Upper lobe of left lung (tissue), 6 donors: ENCODE measurements around the gene PITPNM3. TPM values are rescaled to one million over a fixed set of nuclear protein-coding genes. Genes with fewer than 3 reads are reported as not detected.

Experiments used
- ATAC-seq, 2 donors: fragments of 200-7000 bp; cut with Tn5 transposase; one replicate each; pipeline ENCODE4 v1.9.1; 2022; ENCODE audit warnings: mild to moderate bottlenecking in 2 of 2, moderate library complexity in 2 of 2; ENCODE audit not compliant: low FRiP score in 2 of 2
- DNase-seq, 2 donors: peaks; one replicate each; pipeline ENCODE4 v3.0.0-alpha.2; 2019 to 2020
- H3K27ac ChIP-seq, 4 donors: fragments of 200-600 bp; sonication (generic); one replicate each; pipeline ENCODE4 v1.5.1; 2016 to 2019
- H3K27me3 ChIP-seq, 4 donors: fragments of 200-600 bp; sonication (generic); one replicate each; pipeline ENCODE4 v1.5.1; 2017 to 2019
- H3K36me3 ChIP-seq, 4 donors: fragments of 200-600 bp; sonication (generic); one replicate each; pipeline ENCODE4 v1.5.1; 2016 to 2019
- H3K4me1 ChIP-seq, 4 donors: fragments of 200-600 bp; sonication (generic); one replicate each; pipeline ENCODE4 v1.5.1; 2018 to 2019
- H3K4me3 ChIP-seq, 4 donors: fragments of 200-600 bp; sonication (generic); one replicate each; pipeline ENCODE4 v1.5.1; 2017 to 2019; ENCODE audit warnings: mild to moderate bottlenecking in 2 of 4, moderate library complexity in 1 of 4
- H3K9me3 ChIP-seq, 4 donors: fragments of 200-600 bp; sonication (generic); one replicate each; pipeline ENCODE4 v1.5.1; 2018 to 2019
- EP300 ChIP-seq, 4 donors: sonication (generic); formaldehyde crosslinking; IDR thresholded peaks; one replicate each; pipeline ENCODE4 v1.5.1; 2017; ENCODE audit warnings: antibody characterized with exemption in 4 of 4, control low read depth in 2 of 4
- POLR2A ChIP-seq, 4 donors: fragments of 450-650 bp; IDR thresholded peaks; one replicate each; pipeline ENCODE4 v1.5.1; 2016 to 2017; ENCODE audit warnings: antibody characterized with exemption in 4 of 4, mild to moderate bottlenecking in 2 of 4
- POLR2AphosphoS5 ChIP-seq, 2 donors: sonication (generic); formaldehyde crosslinking; IDR thresholded peaks; one replicate each; pipeline ENCODE4 v1.5.1; 2017; ENCODE audit warnings: antibody characterized with exemption in 2 of 2
- WGBS, 2 donors: methylation state at CpG; one replicate each; pipeline ENCODE4 v1.1.5; 2017 to 2018; 5-methylcytosine and 5-hydroxymethylcytosine counted together
- total RNA-seq, 6 donors: library from RNA; depleted of rRNA in 4 of 6; stranded (reverse); fragments of >200 nt in 4 of 6; gene quantifications; one replicate each; pipeline versions ENCODE4 v1.1.0 to v1.2.1, GENCODE V29; 2016 to 2021
- TF ChIP-seq, protein P1 (sequence below), 6 experiments: fragments of 450-650 bp in 4 of 6; fragments of 200-600 bp in 2 of 6; sonication (generic) in 2 of 6; IDR thresholded peaks; one replicate each; pipeline ENCODE4 v1.5.1; 2016 to 2019; ENCODE audit warnings: antibody characterized with exemption in 6 of 6
- donor health status: DM: no; HTN: no; CAD: no; lungs with moderate emphysema.
- donor health status: DM: no; HTN: yes; CAD: no; lungs with severe emphysema.

PITPNM3 gene
- total RNA-seq, 6 donors from 2014 or later = 10.3 to 16.3 (median 12.5) TPM

DNA sequence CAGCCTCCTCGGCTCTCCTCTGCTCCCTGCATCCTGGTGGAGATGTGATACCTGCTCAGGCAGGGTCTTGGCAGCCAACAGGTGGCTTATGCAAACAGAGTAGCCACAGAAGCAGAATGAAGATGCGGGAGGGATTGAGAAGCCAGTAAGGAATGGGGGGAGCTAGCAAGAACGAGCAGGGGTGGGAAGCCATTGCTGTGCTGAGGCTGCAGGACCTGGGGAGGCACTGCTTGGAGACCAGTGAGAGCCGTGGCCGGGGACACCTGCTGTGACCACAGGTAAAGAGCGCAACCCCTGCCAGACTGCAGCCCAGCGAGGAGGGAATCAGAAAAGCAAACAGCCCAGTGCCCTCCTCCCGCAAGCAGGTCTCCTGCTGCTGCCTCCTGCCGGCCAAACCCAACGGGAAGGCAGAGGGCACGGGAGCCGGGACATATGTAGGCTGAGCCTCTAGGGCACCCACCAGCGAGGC lies 136.1 kb downstream of the PITPNM3 start:
- 19 to 20% methylated on average over 13 of the region's 13 CpGs for WGBS, 2 donors
- Histone ChIP-seq H3K4me3 (no peak overlapping the region), H3K36me3 (no peaks in the 10 kb centered on the region), H3K4me1 (peaks cover 0 to 6% (median 0%) of the 10 kb centered on the region in 4 donors), H3K27ac (no peak overlapping the region), H3K9me3 (no peaks in the 10 kb centered on the region), H3K27me3 (peaks cover 0 to 4% (median 0%) of the 10 kb centered on the region in 4 donors)
- DNase-seq = no peak
- no peak for ATAC-seq
- TF ChIP-seq, protein P1, sequence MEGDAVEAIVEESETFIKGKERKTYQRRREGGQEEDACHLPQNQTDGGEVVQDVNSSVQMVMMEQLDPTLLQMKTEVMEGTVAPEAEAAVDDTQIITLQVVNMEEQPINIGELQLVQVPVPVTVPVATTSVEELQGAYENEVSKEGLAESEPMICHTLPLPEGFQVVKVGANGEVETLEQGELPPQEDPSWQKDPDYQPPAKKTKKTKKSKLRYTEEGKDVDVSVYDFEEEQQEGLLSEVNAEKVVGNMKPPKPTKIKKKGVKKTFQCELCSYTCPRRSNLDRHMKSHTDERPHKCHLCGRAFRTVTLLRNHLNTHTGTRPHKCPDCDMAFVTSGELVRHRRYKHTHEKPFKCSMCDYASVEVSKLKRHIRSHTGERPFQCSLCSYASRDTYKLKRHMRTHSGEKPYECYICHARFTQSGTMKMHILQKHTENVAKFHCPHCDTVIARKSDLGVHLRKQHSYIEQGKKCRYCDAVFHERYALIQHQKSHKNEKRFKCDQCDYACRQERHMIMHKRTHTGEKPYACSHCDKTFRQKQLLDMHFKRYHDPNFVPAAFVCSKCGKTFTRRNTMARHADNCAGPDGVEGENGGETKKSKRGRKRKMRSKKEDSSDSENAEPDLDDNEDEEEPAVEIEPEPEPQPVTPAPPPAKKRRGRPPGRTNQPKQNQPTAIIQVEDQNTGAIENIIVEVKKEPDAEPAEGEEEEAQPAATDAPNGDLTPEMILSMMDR (IDR thresholded peaks at IDR 0.05) = no peak
- TF ChIP-seq POLR2AphosphoS5 (IDR thresholded peaks at IDR 0.05) = no peak
- TF ChIP-seq POLR2A (IDR thresholded peaks at IDR 0.05) = no peak
- TF ChIP-seq EP300 (IDR thresholded peaks at IDR 0.05) = no peak

DNA sequence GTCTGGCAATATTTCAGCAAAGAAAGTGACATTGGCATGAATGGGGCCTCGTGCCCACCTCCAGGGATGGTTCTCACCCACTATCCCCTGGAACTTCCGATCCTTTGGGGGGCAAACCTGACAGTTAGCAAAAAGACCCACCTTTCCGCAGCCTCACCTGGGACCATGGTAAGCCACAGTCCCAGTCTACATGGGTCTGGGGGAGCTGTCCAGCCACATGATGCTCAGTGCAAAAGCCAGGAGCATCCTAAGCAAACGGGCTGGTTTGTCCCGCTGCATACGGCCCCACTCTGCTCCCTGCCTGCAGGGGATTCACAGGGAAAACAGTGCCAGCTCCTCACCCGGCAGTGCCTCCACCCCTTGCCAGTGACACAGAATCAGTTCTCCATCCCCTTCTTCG lies 140.7 kb downstream of the PITPNM3 start:
- Histone ChIP-seq H3K9me3 (no peaks in the 10 kb centered on the region), H3K27me3 (peaks cover 0 to 4% (median 0%) of the 10 kb centered on the region in 4 donors), H3K36me3 (no peaks in the 10 kb centered on the region), H3K4me1 (no peaks in the 10 kb centered on the region), H3K27ac (no peak overlapping the region), H3K4me3 (no peak overlapping the region)
- TF ChIP-seq, protein P1 (IDR thresholded peaks at IDR 0.05) = no peak
- no peak for TF ChIP-seq POLR2AphosphoS5 (IDR thresholded peaks at IDR 0.05)
- DNase-seq (no peak), ATAC-seq (no peak)
- WGBS, 2 donors = 72 to 91% methylated on average over 3 to 8 of the region's 8 CpGs

- no peaks in the 10 kb centered on the region for H3K4me1 ChIP-seq
- ATAC-seq (no peak), DNase-seq (no peak)
- no peaks in the 10 kb centered on the region for H3K9me3 ChIP-seq
- WGBS, 2 donors = 84 to 90% methylated on average over 1 of the region's 1 CpG
- no peak overlapping the region for H3K4me3 ChIP-seq
- no peak overlapping the region for H3K27ac ChIP-seq
- no peaks in the 10 kb centered on the region for H3K27me3 ChIP-seq
- TF ChIP-seq, protein P1 (IDR thresholded peaks at IDR 0.05) = peak in 3 of 6 experiments; percentile 14 to 18 (median 16)
- TF ChIP-seq POLR2A (IDR thresholded peaks at IDR 0.05) (no peak), POLR2AphosphoS5 (IDR thresholded peaks at IDR 0.05) (no peak), EP300 (IDR thresholded peaks at IDR 0.05) (no peak)
- H3K36me3 ChIP-seq = no peaks in the 10 kb centered on the region
Measured at GRCh38 chr17:6413065-6413464, 143.3 kb downstream of the PITPNM3 start.

- no peak overlapping the region for H3K27ac ChIP-seq
- H3K27me3 ChIP-seq = no peaks in the 10 kb centered on the region
- DNase-seq (no peak), ATAC-seq (no peak)
- no peak overlapping the region for H3K4me3 ChIP-seq
- no peaks in the 10 kb centered on the region for H3K36me3 ChIP-seq
- 62 to 67% methylated on average over 10 of the region's 10 CpGs for WGBS, 2 donors
- H3K9me3 ChIP-seq = no peaks in the 10 kb centered on the region
- no peaks in the 10 kb centered on the region for H3K4me1 ChIP-seq
- no peak for TF ChIP-seq POLR2A (IDR thresholded peaks at IDR 0.05)
Measured at GRCh38 chr17:6408735-6409134, 147.6 kb downstream of the PITPNM3 start.

DNA sequence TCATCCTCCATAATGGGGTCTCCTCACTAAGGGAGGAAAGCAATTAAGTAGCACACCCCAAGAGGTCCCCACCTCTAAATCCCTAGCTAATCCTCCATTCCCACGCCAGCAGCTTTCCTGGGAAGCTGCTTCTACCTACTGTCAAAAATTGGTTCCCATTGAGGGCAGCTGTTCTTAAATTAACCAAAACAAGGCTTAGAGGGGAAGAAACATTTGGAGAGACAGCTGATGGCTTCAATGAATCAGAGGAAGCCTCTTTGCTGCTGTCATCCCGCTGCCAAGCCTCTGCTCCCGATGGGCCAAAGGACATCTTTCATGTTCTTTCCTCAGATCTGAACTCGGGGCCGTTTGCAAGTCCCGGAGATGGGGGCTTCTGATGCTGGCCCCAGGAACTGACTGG lies 148.1 kb downstream of the PITPNM3 start:
- Histone ChIP-seq H3K27ac (no peak overlapping the region), H3K27me3 (no peaks in the 10 kb centered on the region), H3K4me1 (no peaks in the 10 kb centered on the region), H3K4me3 (no peak overlapping the region), H3K9me3 (no peaks in the 10 kb centered on the region), H3K36me3 (no peaks in the 10 kb centered on the region)
- ATAC-seq (no peak), DNase-seq (no peak)
- TF ChIP-seq, protein P1 (IDR thresholded peaks at IDR 0.05) = no peak
- TF ChIP-seq POLR2A (IDR thresholded peaks at IDR 0.05) = no peak
- no peak for TF ChIP-seq POLR2AphosphoS5 (IDR thresholded peaks at IDR 0.05)
- no peak for TF ChIP-seq EP300 (IDR thresholded peaks at IDR 0.05)
- WGBS, 2 donors = 72 to 74% methylated on average over 6 of the region's 6 CpGs
